ENCODE data around the gene SWT1.
"Not testable (repeated sequence)": the region's sequence is repeated elsewhere in the genome, so short reads cannot be mapped to it uniquely, and the experiment has no call there.

Gene SWT1

DNA sequence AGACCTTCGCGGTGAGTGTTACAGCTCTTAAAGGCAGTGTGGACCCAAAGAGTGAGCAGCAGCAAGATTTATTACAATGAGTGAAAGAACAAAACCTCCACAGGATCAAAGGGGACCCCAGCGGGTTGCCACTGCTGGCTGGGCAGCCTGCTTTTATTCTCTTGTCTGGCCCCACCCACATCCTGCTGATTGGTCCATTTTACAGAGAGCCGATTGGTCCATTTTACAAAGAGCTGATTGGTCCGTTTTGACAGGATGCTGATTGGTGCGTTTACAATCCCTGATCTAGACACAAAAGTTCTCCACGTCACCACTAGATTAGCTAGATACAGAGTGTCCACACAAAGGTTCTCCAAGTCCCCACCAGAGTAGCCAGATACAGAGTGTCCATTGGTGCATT, 164.1 kb downstream of the SWT1 start:
- DNase-seq (ENCODE audit: low spot score): not testable (repeated sequence)

DNA sequence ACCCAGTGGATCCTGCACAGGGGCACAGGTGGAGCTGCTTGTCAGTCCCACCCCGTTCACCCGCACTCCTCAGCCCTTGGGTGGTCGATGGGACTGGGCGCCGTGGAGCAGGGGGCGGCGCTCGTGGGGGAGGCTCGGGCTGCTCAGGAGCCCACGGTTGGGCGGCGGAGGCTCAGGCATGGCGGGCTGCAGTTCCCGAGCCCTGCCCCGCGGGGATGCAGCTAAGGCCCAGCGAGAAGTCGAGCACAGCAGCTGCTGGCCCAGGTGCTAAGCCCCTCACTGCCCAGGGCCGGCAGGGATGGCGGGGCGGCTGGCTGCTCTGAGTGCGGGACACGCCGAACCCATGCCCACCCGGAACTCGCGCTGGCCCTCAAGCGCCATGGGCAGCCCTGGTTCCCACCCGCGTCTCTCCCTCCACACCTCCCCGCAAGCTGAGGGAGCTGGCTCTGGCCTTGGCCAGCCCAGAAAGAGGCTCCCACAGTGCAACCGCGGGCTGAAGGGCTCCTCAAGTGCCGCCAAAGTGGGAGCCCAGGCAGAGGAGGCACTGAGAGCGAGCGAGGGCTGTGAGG, 164.8 kb downstream of the SWT1 start:
- not testable (repeated sequence) for DNase-seq (ENCODE audit: low spot score)

DNA sequence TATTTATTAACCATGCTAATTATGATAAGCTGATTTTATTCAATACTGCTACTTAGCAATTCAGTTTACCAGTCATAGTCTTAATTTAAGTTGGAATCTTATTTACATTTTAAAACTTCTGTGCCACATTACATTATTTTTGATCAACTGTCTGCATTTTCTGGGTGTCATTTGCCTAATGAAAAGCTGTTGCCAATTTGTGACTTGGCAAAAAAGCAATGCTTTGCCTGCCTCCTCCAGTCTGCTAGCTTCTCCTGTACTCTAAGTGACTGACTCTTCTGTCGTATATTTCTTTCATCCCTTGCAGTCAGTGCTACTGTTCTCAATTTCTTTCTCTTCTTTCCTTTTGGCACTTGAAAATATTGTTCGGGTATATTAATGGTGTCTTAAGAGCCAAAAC, 165.7 kb downstream of the SWT1 start:
- peak; percentile 31 for DNase-seq (ENCODE audit: low spot score)

DNA sequence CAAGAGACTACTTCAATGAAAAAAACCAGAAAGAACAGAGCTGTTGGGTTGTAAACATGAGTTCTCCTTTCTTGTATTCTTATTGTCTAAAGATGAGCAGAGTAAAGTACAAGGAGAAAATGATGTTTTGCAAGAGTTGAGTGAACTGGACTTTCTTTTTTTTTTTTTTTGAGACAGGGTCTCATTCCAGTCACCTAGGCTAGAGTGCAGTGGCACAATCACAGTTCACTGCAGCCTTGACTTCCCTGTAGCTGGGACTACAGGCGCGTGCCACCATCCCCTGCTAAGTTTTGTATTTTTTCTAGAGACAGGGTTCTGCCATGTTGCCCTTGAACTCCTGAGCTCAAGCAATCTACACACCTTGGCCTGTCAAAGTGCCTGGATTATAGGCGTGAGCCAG, 167.2 kb downstream of the SWT1 start:
- no peak for DNase-seq (ENCODE audit: low spot score)

DNA sequence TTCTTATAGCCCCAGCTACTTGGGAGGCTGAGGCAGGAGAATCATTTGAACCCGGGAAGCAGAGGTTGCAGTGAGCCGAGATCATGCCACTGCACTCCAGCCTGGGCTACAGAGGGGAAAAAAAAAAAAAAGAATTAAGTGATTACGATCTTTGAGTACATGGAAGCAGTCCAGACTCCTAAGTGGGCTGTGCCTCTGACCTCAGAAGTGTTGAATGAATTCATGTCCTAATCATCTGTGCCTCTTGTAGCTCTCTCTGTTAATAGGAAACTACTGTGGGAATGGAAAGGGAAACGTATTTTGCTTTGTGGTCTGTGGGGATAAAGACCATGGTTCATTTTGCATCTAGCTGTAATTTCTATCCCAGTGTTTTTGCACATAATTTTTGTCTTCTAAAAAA, 168.4 kb downstream of the SWT1 start:
- DNase-seq (ENCODE audit: low spot score): no peak

DNA sequence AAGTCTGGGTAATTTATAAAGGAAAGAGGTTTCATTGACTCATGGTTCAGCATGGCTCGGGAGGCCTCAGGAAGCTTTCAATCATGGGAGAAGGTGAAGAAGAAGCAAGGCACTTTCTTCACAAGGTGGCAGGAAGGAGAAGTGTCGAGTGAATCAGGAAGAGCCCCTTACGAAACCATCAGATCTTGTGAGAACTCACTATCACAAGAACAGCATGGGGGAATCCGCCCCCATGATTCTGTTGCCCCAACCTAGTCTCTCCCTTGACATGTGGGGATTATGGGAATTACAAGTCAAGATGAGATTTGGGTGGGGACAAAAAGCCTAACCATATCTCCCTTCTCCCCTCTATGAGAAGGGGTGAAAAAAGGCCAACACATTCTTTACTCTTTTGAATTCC, 171.3 kb downstream of the SWT1 start:
- no peak for DNase-seq (ENCODE audit: low spot score)

DNA sequence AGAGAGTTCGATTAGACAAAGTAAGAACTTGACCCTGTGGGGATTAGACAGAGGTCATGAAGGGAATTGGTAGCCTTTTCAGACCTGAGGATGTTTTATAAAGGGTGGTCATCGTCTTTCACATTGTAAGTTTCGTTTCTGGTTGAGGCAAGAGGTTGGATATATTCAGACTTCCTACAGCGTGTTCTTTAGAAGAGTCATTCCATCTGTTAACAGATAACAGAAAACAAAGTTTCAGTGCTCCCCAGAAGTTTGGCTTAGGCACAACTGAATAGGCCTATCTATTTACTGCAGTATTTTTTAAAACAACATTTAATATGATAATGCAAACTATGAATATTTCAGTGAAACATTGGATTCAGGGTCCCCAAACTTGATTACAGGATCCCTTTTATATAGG, 177.2 kb downstream of the SWT1 start:
- no peak for DNase-seq (ENCODE audit: low spot score)

DNA sequence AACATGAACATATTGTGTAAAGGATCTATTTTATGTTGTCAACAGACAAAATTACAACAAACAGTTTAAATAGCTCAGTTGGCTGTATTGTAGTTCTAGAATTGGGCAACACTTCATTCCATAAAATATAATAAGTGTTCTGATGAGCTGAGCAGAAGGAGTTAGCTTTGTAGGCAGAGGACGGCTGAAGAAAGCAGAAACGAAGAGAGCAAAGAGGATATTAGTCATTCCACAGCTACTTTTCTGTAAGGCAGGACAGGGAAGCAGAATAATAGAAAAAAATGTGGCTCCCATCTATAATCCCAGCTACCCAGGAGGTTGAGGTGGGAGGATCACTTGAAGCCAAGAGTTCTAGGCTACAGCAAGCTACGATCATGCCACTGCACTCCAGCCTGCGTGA, 180.3 kb downstream of the SWT1 start:
- DNase-seq (ENCODE audit: low spot score): no peak

DNA sequence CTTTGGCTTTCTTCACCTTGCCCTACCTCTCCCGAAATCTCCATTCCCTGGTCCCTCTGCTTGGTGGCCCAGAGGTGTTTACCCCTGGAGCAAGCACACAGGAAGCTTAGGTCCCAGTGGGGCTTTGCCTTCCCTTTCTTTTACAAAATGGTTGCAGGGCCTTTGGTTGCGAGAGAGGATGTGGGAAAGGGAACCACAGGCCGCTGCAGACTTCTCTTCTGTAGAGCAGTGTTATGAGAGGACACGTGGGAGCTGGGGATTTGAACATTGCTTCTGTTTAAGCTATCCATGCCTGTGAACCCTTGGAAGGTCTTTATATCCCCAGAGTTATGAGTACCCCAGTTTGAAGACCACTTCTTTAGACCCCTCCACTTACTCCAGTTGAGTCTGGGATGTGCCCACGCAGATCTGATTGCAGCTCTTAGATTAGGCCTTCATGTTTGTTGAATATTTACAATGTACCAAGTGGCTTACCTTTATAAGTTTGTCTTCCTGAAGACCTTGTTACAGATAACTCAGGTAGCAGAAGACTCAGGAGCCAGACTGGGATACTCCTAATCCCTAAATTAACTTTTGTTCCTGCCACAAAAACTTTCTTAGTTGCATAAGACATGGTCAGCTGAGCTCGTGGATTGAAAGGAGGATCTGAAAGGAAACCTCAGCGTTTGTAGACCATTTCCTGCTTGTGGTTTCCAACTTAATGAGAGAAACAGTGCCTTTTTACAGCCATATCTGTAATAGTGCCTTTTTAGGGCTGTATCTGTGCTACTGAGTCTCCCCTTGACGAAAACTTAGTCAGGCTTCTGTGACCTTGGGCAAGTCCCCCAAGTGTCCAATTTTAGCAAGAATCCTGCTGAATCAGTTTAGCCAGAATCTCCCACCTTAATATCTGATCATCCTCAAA, 182.0 kb downstream of the SWT1 start:
- DNase-seq (ENCODE audit: low spot score): peak; percentile 67

DNA sequence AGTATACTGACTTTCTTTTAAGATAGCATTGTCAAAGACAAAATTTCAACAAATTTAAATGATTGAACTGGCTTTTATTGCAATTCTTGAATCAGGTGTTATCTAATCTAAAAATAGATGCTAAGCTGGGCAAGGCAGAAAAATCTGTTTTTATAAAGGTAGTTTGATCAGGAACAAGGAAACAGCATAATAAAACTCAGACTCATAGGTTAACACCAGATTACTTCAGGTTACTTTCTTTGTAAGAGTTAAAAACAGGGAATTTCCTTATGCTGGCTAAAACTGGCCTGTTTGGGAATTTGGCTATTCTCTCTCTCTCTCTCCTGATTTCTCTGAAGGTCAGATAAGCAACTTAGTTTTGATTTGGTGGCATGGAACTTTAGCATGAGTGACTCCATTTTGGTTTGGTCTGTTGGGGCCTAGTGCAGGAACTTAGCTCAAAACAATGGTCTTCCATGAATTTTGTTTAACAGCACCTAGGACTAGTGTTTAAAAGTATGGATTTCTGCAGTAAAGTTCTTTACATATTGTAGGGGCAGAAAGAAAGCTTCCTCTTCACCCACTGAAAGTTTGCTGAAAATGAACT, 184.3 kb downstream of the SWT1 start:
- DNase-seq (ENCODE audit: low spot score): no peak

Data from Ammon's horn (tissue), 1 donor.